ENCODE results near the gene CBFA2T2.

The CBFA2T2 gene

GRCh38 chr20:33669873-33670640 is 180.2 kb downstream of the CBFA2T2 start:
- no peak for DNase-seq (ENCODE audit: low read depth, low spot score)
- no peak overlapping the region for H3K4me3 ChIP-seq (ENCODE audit: low read depth, low read length)
- in situ Hi-C loops (cut with HindIII; ENCODE audit: low sequenced_read_pairs): no loop called here
- TF ChIP-seq, protein P1, sequence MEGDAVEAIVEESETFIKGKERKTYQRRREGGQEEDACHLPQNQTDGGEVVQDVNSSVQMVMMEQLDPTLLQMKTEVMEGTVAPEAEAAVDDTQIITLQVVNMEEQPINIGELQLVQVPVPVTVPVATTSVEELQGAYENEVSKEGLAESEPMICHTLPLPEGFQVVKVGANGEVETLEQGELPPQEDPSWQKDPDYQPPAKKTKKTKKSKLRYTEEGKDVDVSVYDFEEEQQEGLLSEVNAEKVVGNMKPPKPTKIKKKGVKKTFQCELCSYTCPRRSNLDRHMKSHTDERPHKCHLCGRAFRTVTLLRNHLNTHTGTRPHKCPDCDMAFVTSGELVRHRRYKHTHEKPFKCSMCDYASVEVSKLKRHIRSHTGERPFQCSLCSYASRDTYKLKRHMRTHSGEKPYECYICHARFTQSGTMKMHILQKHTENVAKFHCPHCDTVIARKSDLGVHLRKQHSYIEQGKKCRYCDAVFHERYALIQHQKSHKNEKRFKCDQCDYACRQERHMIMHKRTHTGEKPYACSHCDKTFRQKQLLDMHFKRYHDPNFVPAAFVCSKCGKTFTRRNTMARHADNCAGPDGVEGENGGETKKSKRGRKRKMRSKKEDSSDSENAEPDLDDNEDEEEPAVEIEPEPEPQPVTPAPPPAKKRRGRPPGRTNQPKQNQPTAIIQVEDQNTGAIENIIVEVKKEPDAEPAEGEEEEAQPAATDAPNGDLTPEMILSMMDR (IDR thresholded peaks at IDR 0.05; ENCODE audit: low read depth, low read length): no peak

- no peak for DNase-seq (ENCODE audit: low read depth, low spot score)
- TF ChIP-seq, protein P1 (IDR thresholded peaks at IDR 0.05; ENCODE audit: low read depth, low read length): no peak
- in situ Hi-C loops (cut with HindIII; ENCODE audit: low sequenced_read_pairs): no loop called here
- H3K4me3 ChIP-seq (ENCODE audit: low read depth, low read length): no peak overlapping the region
Observed at GRCh38 chr20:33670715-33671499, 181.0 kb downstream of the CBFA2T2 start.

DNA sequence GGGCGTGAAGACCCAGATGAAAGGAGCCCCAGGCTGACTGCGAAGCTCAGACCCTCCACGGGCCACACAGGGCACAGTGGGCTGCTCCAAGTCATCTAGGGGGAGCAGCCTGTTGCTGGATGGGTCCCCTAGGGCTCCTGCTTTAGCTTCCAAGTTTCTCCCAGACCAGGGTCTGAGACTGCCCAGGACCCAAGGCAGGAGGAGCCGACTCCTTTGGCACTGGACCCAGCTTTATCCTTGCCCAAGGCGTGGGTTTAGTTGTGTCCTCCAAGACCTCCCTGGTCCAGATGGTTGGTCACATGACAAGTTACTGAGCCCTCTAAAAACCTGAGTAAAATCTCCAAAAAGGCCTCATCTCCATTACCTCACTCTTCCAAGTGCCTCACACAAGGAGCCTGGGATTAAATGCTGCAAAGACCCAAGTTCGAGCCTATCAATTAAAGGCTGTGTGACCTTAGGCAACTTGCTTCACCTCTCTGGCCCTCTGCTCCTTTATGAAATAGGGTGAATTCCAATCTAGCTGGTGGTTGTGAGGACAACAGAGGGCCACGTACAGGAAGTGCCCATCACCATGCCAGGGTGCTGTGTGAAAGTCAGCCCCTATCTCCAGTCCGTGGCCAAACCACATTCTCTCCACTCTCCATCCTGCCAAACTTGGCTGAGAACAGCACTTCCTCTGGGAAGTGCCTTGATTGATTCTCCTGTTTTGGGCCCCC is 181.8 kb downstream of the CBFA2T2 start:
- TF ChIP-seq, protein P1 (IDR thresholded peaks at IDR 0.05; ENCODE audit: low read depth, low read length): no peak
- no peak overlapping the region for H3K4me3 ChIP-seq (ENCODE audit: low read depth, low read length)
- DNase-seq (ENCODE audit: low read depth, low spot score): no peak
- in situ Hi-C loops (cut with HindIII; ENCODE audit: low sequenced_read_pairs): no loop called here

GRCh38 chr20:33672426-33673113 is 182.7 kb downstream of the CBFA2T2 start:
- peak overlapping the region; percentile 71 for H3K4me3 ChIP-seq (ENCODE audit: low read depth, low read length)
- TF ChIP-seq, protein P1 (IDR thresholded peaks at IDR 0.05; ENCODE audit: low read depth, low read length): no peak
- in situ Hi-C loops (cut with HindIII; ENCODE audit: low sequenced_read_pairs): no loop called here
- DNase-seq (ENCODE audit: low read depth, low spot score): no peak

- peak overlapping the region; percentile 71 for H3K4me3 ChIP-seq (ENCODE audit: low read depth, low read length)
- in situ Hi-C loops (cut with HindIII; ENCODE audit: low sequenced_read_pairs): no loop called here
- no peak for DNase-seq (ENCODE audit: low read depth, low spot score)
- TF ChIP-seq, protein P1 (IDR thresholded peaks at IDR 0.05; ENCODE audit: low read depth, low read length): no peak
Observed at GRCh38 chr20:33673114-33673409, 183.2 kb downstream of the CBFA2T2 start.
